Panc1 (cell line): Measurements from ENCODE around the gene IL6. TPM values are rescaled to one million over a fixed set of nuclear protein-coding genes. Genes with fewer than 3 reads are reported as not detected.

Experiments used
- ATAC-seq: fragments of 200-7000 bp; cut with Tn5 transposase; 2 replicates; pipeline ENCODE4 v1.9.1; 2020; ENCODE audit warnings: mild to moderate bottlenecking, moderate library complexity
- BruUV-seq: library from RNA; stranded (reverse); fragments of 400-500 nt; replicated peaks from 2 replicates; lab custom pipeline; 2021; lab: Mats Ljungman, UMichigan
- CTCF ChIA-PET: fragments of 300-600 bp; sonication (Branson Sonifier 250); formaldehyde crosslinking; loops from one replicate; lab custom pipeline; 2022; ENCODE audit warnings: antibody characterized with exemption; lab: Charles Lee
- POLR2A ChIA-PET: fragments of 300-600 bp; sonication (Branson Sonifier 250); formaldehyde crosslinking; loops from one replicate; lab custom pipeline; 2022; ENCODE audit warnings: antibody characterized with exemption; lab: Charles Lee
- DNase-seq: peaks from one replicate; pipeline ENCODE4 v3.0.0-alpha.2; 2010; ENCODE audit warnings: low read depth, low spot score
- H3K27ac ChIP-seq: 2 replicates; pipeline ENCODE4 v1.5.1; 2011; ENCODE audit warnings: mild to moderate bottlenecking, low read length, inconsistent platforms
- H3K27me3 ChIP-seq: fragments of 200-500 bp; sonication (Bioruptor generic); 2 replicates; pipeline ENCODE4 v1.6.0; 2014; ENCODE audit warnings: low read length, inconsistent platforms; ENCODE audit not compliant: control insufficient read depth, insufficient read depth
- H3K36me3 ChIP-seq: fragments of 200-500 bp; sonication (Bioruptor generic); 2 replicates; pipeline ENCODE4 v1.5.1; 2014; ENCODE audit warnings: inconsistent platforms, mild to moderate bottlenecking, low read length, moderate library complexity; ENCODE audit not compliant: control insufficient read depth, insufficient read depth
- H3K4me1 ChIP-seq: 2 replicates; pipeline ENCODE4 v1.5.1; 2011; ENCODE audit warnings: inconsistent platforms, mild to moderate bottlenecking, low read length, moderate library complexity; ENCODE audit not compliant: control insufficient read depth, insufficient read depth
- H3K4me3 ChIP-seq, 2 experiments: 2 replicates each; pipeline ENCODE4 v1.5.1; 2011 to 2012; ENCODE audit warnings: low read depth in 2 of 2, low read length in 2 of 2, mild to moderate bottlenecking in 2 of 2, inconsistent platforms in 1 of 2, moderate library complexity in 1 of 2
- H3K9me3 ChIP-seq: fragments of 200-500 bp; sonication (Bioruptor generic); 2 replicates; pipeline ENCODE4 v1.5.1; 2014; ENCODE audit warnings: low read depth, mild to moderate bottlenecking, inconsistent platforms, low read length, moderate library complexity; ENCODE audit not compliant: control insufficient read depth, insufficient read depth
- CTCF ChIP-seq: fragments of 450-650 bp; IDR thresholded peaks from 2 replicates; pipeline ENCODE4 v1.5.1; 2017; ENCODE audit warnings: mild to moderate bottlenecking
- POLR2AphosphoS5 ChIP-seq: IDR thresholded peaks from 2 replicates; pipeline ENCODE4 v1.6.1; 2012; ENCODE audit warnings: mild to moderate bottlenecking, low read depth, low read length, moderate library complexity
- REST ChIP-seq, 2 experiments: IDR thresholded peaks; 2 replicates each; pipeline ENCODE4 v1.6.1; 2011 to 2012; ENCODE audit warnings: low read depth in 2 of 2, control low read depth in 1 of 2, low read length in 1 of 2, mild to moderate bottlenecking in 1 of 2, moderate library complexity in 1 of 2; ENCODE audit not compliant: insufficient read depth in 1 of 2
- SIN3A ChIP-seq: IDR thresholded peaks from 2 replicates; pipeline ENCODE4 v1.6.1; 2012; ENCODE audit warnings: low read depth, mild to moderate bottlenecking, low read length, moderate library complexity, borderline replicate concordance; ENCODE audit not compliant: insufficient read depth
- TCF7L2 ChIP-seq: IDR thresholded peaks from 2 replicates; pipeline ENCODE4 v1.6.1; 2011; ENCODE audit warnings: mild to moderate bottlenecking, low read depth, low read length, inconsistent platforms
- in situ Hi-C: cut with HindIII; loops from 2 replicates; pipeline ENCODE4 v1.10.0; 2016; ENCODE audit warnings: low sequenced_read_pairs, low pct_unique_long_range_greater_than_20kb
- intact Hi-C: fragments of 100-400 bp; cut with micrococcal nuclease; formaldehyde crosslinking; loops from one replicate; pipeline ENCODE4 v1.10.0; 2022; ENCODE audit not compliant: unreplicated experiment
- total RNA-seq: library from RNA; stranded (reverse); gene quantifications from one replicate; pipeline ENCODE4 v1.2.1, GENCODE V29; 2021; ENCODE audit not compliant: unreplicated experiment

The IL6 gene
- total RNA-seq, 1 experiment from 2014 or later, result not detected

- ChIA-PET POLR2A (no interaction called here), CTCF (no interaction called here)
- Histone ChIP-seq H3K9me3 (peaks cover 4% of the 10 kb centered on the region; the same call in 1 of the 2 replicates), H3K27ac (no peak overlapping the region), H3K4me3 (no peak overlapping the region), H3K36me3 (no peaks in the 10 kb centered on the region), H3K4me1 (no peaks in the 10 kb centered on the region), H3K27me3 (no peaks in the 10 kb centered on the region)
- DNase-seq (no peak), ATAC-seq (no peak)
- intact Hi-C loops (no loop called here), in situ Hi-C loops (no loop called here)
- TF ChIP-seq REST (IDR thresholded peaks at IDR 0.05; ENCODE audit: insufficient read depth in 1 of 2, low read depth in 2 of 2, low read length in 1 of 2) (no peak), SIN3A (no peak), POLR2AphosphoS5 (no peak), TCF7L2 (no peak), CTCF (no peak)
- BruUV-seq, result no TSS peak
These were observed 35.9 kb downstream of the IL6 start for GRCh38 chr7:22762866-22763265.

- H3K9me3 ChIP-seq, result no peaks in the 10 kb centered on the region
- no TSS peak for BruUV-seq
- no peak overlapping the region for H3K27ac ChIP-seq
- H3K4me1 ChIP-seq, result no peaks in the 10 kb centered on the region
- POLR2A ChIA-PET, result interaction anchor here (0.6 kb wide), 1 partner anchor 466 kb away, joined by 9 read pairs; no protein-coding TSS in a partner anchor
- ATAC-seq (no peak), DNase-seq (no peak)
- intact Hi-C loops (no loop called here), in situ Hi-C loops (no loop called here)
- TF ChIP-seq REST (IDR thresholded peaks at IDR 0.05; ENCODE audit: insufficient read depth in 1 of 2, low read depth in 2 of 2, low read length in 1 of 2), result no peak
- TF ChIP-seq POLR2AphosphoS5, result no peak
- no peak for TF ChIP-seq CTCF
- TF ChIP-seq TCF7L2, result no peak
- CTCF ChIA-PET, result interaction anchor here (0.7 kb wide), 1 partner anchor 656 kb away, joined by 3 read pairs; no protein-coding TSS in a partner anchor
- no peaks in the 10 kb centered on the region for H3K27me3 ChIP-seq
- no peak overlapping the region for H3K4me3 ChIP-seq
- H3K36me3 ChIP-seq, result no peaks in the 10 kb centered on the region
These were observed 38.6 kb downstream of the IL6 start for GRCh38 chr7:22765609-22766008.
